NT2/D1 (cell line): Measurements from ENCODE around the gene STARD7.

Source experiments
- SUZ12 ChIP-seq: IDR thresholded peaks from 2 replicates; pipeline ENCODE4 v1.6.1; 2011; ENCODE audit not compliant: insufficient read length, insufficient read depth; ENCODE audit errors: extremely low read depth
- ZNF274 ChIP-seq: IDR thresholded peaks from 2 replicates; pipeline ENCODE4 v1.6.1; 2011; ENCODE audit warnings: mild to moderate bottlenecking, low read depth, low read length

- TF ChIP-seq ZNF274: no peak
- TF ChIP-seq SUZ12: no peak
Observed at GRCh38 chr2:96175951-96176350, 32.7 kb downstream of the STARD7 start.
